ENCODE data around the gene CUTC. TPM values are rescaled to one million over a fixed set of nuclear protein-coding genes. Genes with fewer than 3 reads are reported as not detected.
"Not testable (repeated sequence)": the region's sequence is repeated elsewhere in the genome, so short reads cannot be mapped to it uniquely, and the experiment has no call there.

The CUTC gene
- total RNA-seq, 1 experiment from 2014 or later, result 13.4 TPM

DNA sequence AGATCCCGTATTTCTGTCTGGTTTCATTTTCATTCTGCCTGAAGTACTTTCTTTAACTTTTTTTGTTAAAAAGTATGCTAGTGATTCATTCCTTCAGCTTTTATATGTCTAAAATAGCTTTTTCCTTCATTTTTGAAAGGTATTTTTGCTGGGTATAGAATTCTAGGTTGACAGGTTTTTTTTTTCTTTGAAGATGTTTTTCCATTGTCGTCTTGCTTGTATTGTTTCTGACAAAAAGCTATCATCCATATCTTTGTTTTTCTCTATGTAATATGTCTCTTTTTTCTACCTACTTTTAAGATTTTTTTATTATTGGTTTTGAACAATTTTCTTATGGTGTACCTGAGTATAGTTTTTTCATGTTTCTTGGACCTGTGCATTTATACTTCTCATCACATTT, 8.2 kb downstream of the CUTC start:
- in situ Hi-C loops (cut with HindIII; ENCODE audit: low pct_unique_long_range_greater_than_20kb, low sequenced_read_pairs), result loop anchor here (10.0 kb wide), 1 partner anchor 65 kb away; no protein-coding TSS in a partner anchor
- DNase-seq (ENCODE audit: low read depth), result no peak

DNA sequence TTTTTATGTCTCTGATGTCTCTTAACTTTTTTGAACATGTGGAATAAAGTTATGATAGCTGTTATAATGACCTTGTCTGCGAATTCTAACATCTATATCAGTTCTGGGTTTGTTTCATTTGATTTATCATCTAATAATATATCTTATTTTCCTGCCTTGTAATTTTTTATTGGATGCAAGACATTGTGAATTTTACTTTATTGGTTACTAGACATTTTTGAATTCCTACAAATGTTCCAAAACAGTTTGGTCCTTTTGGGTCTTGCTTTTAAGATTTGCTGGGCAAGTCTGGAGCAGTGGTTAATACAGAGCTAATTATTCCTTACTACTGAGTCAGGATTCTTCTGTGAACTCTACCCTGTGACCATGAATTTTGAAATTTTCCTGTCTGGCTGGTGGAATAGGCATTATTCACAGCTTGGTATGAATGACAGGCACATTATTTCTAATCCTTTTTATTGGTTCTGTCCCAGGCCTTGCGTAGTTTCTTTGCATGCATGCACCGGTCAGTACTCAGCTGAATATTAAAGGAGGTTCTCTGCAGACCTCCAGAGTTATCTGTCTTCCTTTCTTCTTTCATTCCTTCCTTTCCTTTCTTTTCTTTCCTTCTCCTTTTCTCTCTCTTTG, 9.0 kb downstream of the CUTC start:
- in situ Hi-C loops (cut with HindIII; ENCODE audit: low pct_unique_long_range_greater_than_20kb, low sequenced_read_pairs), result loop anchor here (10.0 kb wide), 1 partner anchor 64 kb away; no protein-coding TSS in a partner anchor
- DNase-seq (ENCODE audit: low read depth), result no peak

DNA sequence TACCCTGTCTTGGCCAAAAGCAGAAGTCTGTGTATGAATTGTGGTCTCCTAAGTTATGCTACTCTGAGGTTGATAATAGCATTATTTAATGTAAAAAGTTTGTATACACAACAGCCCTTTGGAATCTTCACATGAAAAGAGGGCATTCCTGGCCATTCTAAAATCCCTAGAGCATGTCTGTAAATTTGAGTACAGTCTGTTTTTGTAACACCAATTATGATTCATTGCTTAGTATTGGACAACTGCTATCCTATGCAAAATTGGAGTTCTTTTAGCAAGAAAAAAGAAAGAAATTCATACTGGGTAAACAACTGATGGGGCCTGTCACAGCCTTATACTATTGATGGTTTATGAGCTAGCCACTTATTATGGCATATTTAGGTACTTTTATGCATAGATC, 10.2 kb downstream of the CUTC start:
- no peak for DNase-seq (ENCODE audit: low read depth)

DNA sequence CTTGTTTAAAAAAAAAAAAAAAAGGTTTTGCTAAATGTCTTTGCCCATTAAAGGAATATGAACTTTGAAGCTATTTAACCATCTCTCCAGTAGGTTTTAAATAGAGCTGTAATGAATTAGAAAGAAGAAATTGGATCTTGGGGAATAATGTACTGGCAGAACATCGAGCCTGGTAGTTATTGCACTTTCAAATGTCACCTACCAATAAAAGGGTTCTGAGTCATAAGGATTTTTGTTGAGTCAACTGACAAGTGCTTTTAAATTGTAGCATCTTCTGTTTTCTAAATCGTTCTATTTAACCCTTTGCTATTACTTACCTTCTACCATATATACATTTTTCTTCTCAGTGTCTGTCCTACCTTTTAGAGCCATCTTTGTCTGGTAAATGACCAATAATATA, 10.7 kb downstream of the CUTC start:
- DNase-seq (ENCODE audit: low read depth), result no peak
- in situ Hi-C loops (cut with HindIII; ENCODE audit: low pct_unique_long_range_greater_than_20kb, low sequenced_read_pairs), result loop anchor here (10.0 kb wide), 1 partner anchor 62 kb away; no protein-coding TSS in a partner anchor

More for the DNA sequence above, 10.2 kb downstream of the CUTC start:
- in situ Hi-C loops (cut with HindIII; ENCODE audit: low pct_unique_long_range_greater_than_20kb, low sequenced_read_pairs), result loop anchor here (10.0 kb wide), 1 partner anchor 63 kb away; no protein-coding TSS in a partner anchor

DNA sequence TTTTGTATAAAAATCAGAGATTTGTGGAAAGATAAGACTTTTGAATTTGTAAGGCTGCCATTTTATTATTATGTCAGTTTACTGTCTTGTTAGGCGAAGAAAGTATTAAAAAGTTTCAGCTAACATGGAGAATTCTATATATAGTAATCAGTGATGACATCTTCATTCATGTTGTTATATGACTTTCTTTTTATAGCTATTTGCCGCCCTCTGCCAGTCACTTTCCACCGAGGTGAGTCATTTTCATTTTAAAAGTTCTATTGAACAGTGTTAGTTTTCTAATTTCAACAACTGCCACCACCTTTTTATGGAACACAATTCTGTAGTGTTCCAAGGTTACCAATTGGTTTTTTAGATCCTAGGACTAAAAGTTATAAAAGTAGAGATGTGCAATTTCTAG, 11.8 kb downstream of the CUTC start:
- no peak for DNase-seq (ENCODE audit: low read depth)
- in situ Hi-C loops (cut with HindIII; ENCODE audit: low pct_unique_long_range_greater_than_20kb, low sequenced_read_pairs), result loop anchor here (10.0 kb wide), 1 partner anchor 61 kb away; no protein-coding TSS in a partner anchor

DNA sequence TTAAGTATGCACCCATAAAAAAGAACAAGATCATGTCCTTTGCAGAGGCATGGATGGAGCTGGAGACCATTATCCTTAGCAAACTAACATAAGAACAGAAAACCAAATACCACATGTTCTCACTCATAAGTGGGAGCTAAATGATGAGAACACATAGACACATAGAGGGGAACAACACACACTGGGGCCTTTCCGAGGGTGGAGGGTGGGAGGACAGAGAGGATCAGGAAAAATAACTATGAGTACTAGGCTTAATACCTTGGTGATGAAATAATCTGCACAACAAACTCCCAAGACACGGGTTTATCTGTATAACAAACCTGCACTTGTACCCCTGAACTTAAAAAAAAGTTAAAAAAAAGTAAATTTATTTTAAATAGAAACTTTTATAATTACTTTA, 14.1 kb downstream of the CUTC start:
- in situ Hi-C loops (cut with HindIII; ENCODE audit: low pct_unique_long_range_greater_than_20kb, low sequenced_read_pairs), result loop anchor here (10.0 kb wide), 1 partner anchor 59 kb away; no protein-coding TSS in a partner anchor
- DNase-seq (ENCODE audit: low read depth), result not testable (repeated sequence)

DNA sequence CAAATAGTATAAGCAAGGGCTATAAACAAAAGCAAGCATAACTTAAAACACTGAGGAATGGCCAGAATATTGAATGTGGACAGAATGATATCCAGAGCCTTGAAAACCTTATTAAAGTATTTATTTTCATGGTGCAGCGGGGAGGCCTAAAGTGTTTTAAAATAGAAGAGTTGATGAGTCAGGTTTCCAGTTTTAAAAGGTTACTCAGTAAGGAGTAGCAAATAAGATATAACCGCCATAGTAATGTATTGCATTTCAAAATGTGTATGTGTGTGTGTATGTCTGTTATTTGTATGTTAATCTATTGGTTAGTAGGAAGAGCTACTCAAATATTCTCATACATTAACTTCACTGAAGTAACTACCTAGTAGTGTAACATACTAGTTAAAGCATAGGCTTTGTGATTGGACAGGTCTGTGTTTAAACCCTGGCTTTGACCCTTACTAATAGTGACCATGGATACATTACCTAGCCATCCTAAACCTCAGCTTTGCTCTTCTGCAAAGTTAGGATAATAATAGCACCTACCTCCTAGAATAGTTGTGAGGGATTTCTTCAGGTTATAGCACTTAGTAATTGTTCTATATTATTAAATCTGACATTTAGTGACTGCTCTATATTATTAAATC, 16.9 kb downstream of the CUTC start:
- in situ Hi-C loops (cut with HindIII; ENCODE audit: low pct_unique_long_range_greater_than_20kb, low sequenced_read_pairs), result loop anchor here (10.0 kb wide), 1 partner anchor 56 kb away; no protein-coding TSS in a partner anchor
- DNase-seq (ENCODE audit: low read depth), result no peak

DNA sequence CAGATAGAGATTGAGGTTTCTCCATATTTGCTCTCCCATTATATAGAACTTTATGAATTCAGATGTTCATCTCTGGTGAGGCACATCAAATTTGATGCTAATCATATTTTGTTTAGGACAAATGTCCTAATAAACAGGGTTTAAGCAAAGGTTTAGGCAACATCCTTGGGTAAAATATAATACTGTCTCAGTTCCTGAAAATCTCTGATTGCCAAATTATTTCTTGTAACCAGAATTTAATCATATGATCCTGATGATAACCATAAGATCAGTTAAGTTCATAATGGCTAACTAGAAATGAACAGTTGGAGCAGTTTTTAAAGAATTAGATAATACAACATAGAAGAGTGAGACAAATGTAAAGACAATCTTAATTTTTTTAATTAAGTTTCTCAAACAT, 18.6 kb downstream of the CUTC start:
- DNase-seq (ENCODE audit: low read depth), result no peak
- in situ Hi-C loops (cut with HindIII; ENCODE audit: low pct_unique_long_range_greater_than_20kb, low sequenced_read_pairs), result no loop called here

DNA sequence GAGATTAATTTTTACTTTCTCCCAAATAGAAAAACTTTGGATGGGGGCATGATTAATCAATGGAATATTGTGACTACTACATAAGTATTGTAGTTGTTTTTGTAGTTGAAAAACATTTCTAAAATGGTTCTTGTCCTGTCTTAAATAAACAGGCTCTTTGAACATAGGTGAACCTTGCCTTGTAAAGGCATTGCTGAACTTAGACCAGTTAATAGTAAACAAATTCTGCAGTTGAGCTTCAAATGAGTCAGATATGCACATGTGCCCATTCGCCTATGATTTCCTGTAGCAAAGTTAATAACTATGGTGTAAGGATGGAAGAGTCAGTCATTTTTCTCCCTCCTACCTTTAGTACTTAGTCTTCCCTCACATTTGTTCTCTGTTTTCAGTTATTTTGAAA, 22.6 kb downstream of the CUTC start:
- in situ Hi-C loops (cut with HindIII; ENCODE audit: low pct_unique_long_range_greater_than_20kb, low sequenced_read_pairs), result no loop called here
- DNase-seq (ENCODE audit: low read depth), result no peak

DNA sequence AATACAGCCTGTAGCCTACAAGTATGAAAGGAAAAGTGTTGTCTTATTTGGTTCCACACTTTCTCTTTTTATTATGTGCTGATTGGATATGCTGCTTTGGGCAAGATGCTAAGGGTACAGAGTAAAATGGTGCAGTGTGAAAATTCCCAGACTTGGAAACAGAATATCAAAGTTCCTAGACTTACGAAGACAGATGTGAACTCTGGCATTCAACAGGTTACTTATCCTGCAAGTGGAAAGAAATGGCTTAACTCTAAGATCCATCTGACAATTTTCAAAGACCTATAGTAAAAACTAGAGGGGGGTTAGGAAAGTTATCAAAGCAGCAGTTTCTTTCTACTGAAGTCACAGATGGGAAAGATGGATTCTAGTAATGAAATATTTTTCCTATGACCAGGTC, 24.1 kb downstream of the CUTC start:
- in situ Hi-C loops (cut with HindIII; ENCODE audit: low pct_unique_long_range_greater_than_20kb, low sequenced_read_pairs), result no loop called here
- no peak for DNase-seq (ENCODE audit: low read depth)

DNA sequence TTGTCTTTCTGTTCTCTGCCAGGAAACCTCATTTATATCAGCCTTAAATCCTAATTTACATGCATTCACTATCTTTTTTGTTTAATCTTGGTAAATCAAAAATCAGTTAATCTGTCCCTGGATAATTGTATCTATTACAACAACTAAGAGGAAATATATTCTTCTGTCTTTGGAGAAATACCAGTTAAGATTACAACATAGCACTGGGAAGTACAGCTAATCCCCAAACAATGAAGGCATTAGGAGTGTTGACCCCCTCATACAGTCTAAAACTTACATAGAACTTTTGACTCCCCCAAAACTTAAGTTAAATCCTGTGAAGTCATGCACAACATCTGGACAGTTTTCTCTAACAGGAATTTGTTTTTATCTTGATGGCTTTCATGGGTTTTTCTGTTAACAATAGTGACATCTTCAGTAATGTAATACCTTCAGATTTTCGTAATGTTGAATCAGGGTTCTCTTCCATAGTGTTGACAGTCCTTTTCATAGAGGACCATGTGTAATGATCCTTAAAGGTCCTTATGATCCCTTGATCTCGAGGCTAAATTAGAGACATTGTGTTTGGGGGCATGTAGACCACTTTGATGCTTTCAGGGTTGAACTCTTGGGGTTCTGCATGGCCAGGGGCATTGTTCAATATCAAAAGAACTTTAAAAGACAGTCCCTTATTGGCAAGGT, 26.3 kb downstream of the CUTC start:
- no peak for DNase-seq (ENCODE audit: low read depth)
- in situ Hi-C loops (cut with HindIII; ENCODE audit: low pct_unique_long_range_greater_than_20kb, low sequenced_read_pairs), result no loop called here

DNA sequence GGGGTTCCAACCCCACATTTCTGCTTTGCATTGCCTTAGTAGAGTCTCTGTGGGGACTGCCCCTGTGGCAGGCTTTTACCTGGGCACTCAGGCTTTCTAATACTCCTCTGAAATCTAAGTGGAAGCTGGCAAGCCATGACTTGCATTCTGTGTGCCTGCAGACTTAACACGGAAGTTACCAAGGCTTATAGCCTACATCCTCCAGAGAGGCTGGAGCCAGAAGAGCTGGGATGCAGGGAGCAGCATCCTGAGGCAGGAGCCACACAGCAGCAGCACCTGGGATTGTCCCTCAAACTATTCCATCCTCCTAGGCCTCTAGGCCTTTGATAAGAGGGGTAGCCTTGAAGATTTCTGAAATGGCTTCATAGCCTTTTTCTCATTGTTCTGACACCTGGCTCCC, 28.3 kb downstream of the CUTC start:
- in situ Hi-C loops (cut with HindIII; ENCODE audit: low pct_unique_long_range_greater_than_20kb, low sequenced_read_pairs), result no loop called here
- no peak for DNase-seq (ENCODE audit: low read depth)

DNA sequence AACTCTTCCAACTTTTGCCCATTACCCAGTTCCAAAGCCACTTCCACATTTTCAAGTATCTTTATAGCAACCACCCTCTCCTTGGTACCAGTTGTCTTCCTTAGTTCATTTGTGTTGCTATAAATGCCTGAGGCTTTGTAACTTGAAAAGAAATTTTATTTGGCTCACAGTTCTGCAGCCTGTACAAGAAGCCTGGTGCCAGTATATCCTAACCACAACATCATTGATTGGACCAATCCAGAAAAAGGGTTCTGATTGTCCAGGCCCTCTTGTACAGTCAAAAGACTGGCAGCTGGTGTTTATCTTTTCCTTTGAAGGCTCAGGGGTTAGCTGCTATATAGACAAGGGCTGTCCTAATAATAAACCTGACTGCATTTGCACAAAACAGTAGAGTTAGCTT, 29.3 kb downstream of the CUTC start:
- DNase-seq (ENCODE audit: low read depth), result no peak
- in situ Hi-C loops (cut with HindIII; ENCODE audit: low pct_unique_long_range_greater_than_20kb, low sequenced_read_pairs), result no loop called here

DNA sequence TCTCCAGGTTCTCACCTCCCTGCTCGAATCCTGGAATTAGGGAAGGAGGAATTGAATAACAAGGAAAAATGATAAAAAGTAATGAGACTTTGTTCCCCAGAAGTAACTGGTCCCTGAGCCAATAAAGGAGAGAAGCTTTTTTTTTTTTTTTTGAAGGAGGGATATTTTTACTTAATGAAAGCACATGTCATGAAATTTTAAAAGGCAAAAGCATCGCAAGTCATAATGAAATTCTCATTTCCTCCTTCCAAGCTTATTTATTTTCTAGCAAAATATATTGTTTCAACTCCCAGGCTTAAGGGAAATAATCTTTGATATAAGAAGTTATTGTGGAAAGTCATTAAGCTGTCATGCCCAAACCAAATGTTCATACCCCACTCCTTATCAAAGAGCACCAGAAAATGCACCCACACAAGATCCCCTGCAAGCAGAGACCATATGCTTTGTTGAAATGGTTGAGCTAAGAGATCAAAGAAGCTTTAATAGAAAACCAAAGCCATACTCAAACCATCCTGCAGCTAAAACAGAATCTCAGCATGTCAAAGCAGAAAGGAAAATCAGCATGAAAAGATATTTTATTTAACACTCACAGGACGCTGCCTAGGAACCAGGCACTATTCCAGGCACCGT, 33.8 kb downstream of the CUTC start:
- in situ Hi-C loops (cut with HindIII; ENCODE audit: low pct_unique_long_range_greater_than_20kb, low sequenced_read_pairs), result no loop called here
- DNase-seq (ENCODE audit: low read depth), result no peak

DNA sequence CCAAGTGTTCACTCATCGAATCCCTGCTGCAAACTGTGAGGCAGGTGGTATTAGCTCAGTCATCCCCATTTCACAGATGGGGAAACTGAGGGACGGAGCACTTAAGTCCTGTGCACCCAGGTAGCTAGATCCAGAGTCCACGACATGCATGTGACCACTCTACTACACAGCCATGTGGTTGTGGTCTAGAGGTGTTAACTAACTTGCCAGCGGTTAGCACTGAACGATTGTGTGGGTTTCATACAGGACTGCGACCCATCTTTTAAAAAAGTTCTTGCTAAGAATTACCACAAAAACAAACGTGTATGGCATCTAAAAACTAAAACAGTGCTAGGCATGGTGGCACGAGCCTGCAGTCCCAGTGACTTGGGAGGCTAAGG, 34.3 kb downstream of the CUTC start:
- in situ Hi-C loops (cut with HindIII; ENCODE audit: low pct_unique_long_range_greater_than_20kb, low sequenced_read_pairs), result no loop called here
- DNase-seq (ENCODE audit: low read depth), result no peak

DNA sequence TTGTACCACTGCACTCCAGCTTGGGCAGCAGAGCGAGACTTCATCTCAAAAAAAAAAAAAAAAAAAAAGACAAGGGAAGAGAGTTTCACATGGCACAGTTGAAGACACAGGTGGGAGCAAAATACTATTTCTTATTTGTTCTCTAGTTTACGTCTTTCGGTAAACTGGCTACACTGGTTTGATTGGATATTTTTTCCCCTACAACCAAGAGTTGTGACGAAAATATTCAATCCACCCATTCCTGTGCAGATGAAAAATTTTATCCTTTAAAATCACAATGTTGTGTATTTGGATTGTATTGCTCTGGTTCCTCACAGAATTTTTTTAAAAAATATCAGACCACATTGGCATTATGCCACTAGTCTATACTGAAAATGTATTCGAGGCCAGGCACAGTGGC, 35.9 kb downstream of the CUTC start:
- no peak for DNase-seq (ENCODE audit: low read depth)
- in situ Hi-C loops (cut with HindIII; ENCODE audit: low pct_unique_long_range_greater_than_20kb, low sequenced_read_pairs), result no loop called here

DNA sequence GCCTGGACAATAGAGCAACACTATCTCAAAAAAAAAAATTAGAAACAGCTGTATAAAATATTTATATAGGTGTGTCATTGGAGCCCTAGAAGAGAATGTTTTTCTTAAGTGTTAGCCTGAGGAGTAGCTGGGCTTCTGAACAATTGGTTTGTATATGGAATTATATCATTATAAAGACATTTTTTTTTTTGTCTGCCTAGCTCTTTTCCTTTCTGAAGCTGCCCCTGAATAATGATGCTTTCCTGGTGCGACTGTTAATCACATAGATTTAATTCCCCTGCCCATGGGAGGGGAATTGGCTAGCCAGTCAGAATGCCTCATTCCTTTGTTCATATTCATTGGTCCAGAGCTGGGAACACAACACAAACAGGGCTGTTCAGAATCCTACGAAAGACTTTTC, 36.5 kb downstream of the CUTC start:
- DNase-seq (ENCODE audit: low read depth), result no peak
- in situ Hi-C loops (cut with HindIII; ENCODE audit: low pct_unique_long_range_greater_than_20kb, low sequenced_read_pairs), result no loop called here

DNA sequence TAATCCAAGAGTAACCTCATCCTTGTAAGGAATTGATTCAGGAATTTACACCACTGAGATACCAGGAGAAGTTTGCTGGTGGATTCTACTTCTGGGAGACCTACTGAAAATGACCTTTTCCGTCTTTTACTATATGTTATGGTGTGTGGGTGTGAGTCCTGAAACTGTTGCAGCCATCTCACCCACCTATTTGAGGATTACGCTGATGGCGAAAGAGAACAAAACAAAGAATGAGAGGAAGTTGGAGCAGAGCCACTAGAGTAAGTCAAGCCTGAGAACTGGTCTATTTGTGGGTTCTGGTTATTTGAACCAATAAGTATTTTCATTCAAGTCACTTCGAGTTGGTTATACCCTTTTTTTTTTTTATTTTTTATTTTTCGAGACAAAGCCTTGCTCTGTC, 37.7 kb downstream of the CUTC start:
- in situ Hi-C loops (cut with HindIII; ENCODE audit: low pct_unique_long_range_greater_than_20kb, low sequenced_read_pairs), result no loop called here
- no peak for DNase-seq (ENCODE audit: low read depth)

Measured in Caki2 (cell line).